Testis (tissue), 3 donors: Measurements from ENCODE around the gene HIF3A. TPM values are rescaled to one million over a fixed set of nuclear protein-coding genes. Genes with fewer than 3 reads are reported as not detected.

Experiments
- DNase-seq: peaks from one replicate; pipeline ENCODE4 v3.0.0-alpha.2; 2019
- H3K27ac ChIP-seq, 2 donors: fragments of 200-600 bp; sonication (generic); one replicate each; pipeline ENCODE4 v1.5.1; 2019
- H3K27me3 ChIP-seq: fragments of 200-600 bp; sonication (generic); one replicate; pipeline ENCODE4 v1.5.1; 2019
- H3K36me3 ChIP-seq: fragments of 200-600 bp; sonication (generic); one replicate; pipeline ENCODE4 v1.5.1; 2017; ENCODE audit warnings: low read depth; ENCODE audit errors: missing control alignments
- H3K4me1 ChIP-seq: fragments of 200-600 bp; sonication (generic); one replicate; pipeline ENCODE4 v1.5.1; 2019
- H3K4me3 ChIP-seq, 2 donors: fragments of 200-600 bp; sonication (generic); one replicate each; pipeline ENCODE4 v1.5.1; 2017 to 2019
- H3K9me3 ChIP-seq: fragments of 200-600 bp; sonication (generic); one replicate; pipeline ENCODE4 v1.5.1; 2017
- POLR2A ChIP-seq: fragments of 450-650 bp; IDR thresholded peaks from one replicate; pipeline ENCODE4 v1.6.1; 2017; ENCODE audit warnings: antibody characterized with exemption, mild to moderate bottlenecking, moderate library complexity
- WGBS, 2 donors: methylation state at CpG; one replicate each; pipeline ENCODE4 v1.1.5; 2018; 5-methylcytosine and 5-hydroxymethylcytosine counted together
- intact Hi-C: fragments of 100-400 bp; cut with DNase I; formaldehyde crosslinking; loops from one replicate; pipeline ENCODE4 v1.15.1; 2023; ENCODE audit warnings: low total_unique reads
- polyA plus RNA-seq: library from polyadenylated mRNA; stranded (reverse); fragments of 350-450 nt; fragmentation: Illumina TruSeq; extraction: RNeasy Lipid Tissue Mini Kit (QIAGEN cat#74804); gene quantifications from one replicate; pipeline ENCODE4 v1.2.3, GENCODE V29; 2014; ENCODE audit warnings: low read depth, low replicate concordance; ENCODE audit not compliant: insufficient read depth
- total RNA-seq, 2 donors: library from RNA; depleted of rRNA; stranded (reverse); fragments of >200 nt; gene quantifications; one replicate each; pipeline ENCODE4 v1.2.3, GENCODE V29; 2016
- TF ChIP-seq, protein P1 (sequence below), 3 experiments: fragments of 450-650 bp in 2 of 3; fragments of 200-600 bp in 1 of 3; sonication (generic) in 1 of 3; IDR thresholded peaks; one replicate each; pipeline ENCODE4 v1.5.1; 2016 to 2019; ENCODE audit warnings: antibody characterized with exemption in 3 of 3, mild to moderate bottlenecking in 2 of 3, moderate library complexity in 1 of 3

Gene HIF3A
- total and polyA plus RNA-seq, 3 donors from 2014 or later: 3.8 to 105 (median 82.6) TPM

DNA sequence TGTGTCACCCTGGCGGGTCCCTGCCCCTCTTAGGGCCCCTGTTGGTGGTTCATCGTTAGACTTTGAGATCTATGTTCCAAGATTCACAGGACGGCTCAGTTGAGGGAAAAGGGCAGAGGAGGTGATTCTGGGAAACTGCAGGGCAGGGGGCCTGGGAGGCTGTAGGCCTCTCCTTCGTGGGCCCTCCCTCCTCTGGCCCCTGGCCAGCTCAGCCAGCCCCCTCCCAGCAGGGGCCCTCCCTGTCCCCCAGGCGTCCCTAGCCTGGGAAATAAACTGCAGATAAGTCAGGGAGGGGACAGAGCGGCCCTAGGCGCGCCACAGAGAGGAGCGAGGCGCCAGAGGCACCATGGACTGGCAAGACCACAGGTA, 6.5 kb downstream of the HIF3A start:
- DNase-seq: no peak
- Histone ChIP-seq H3K27me3 (no peaks in the 10 kb centered on the region), H3K4me3 (peak overlapping the region; percentile 33 to 47), H3K9me3 (no peaks in the 10 kb centered on the region), H3K27ac (peak overlapping the region; percentile 56 to 90), H3K4me1 (peaks cover 32% of the 10 kb centered on the region), H3K36me3 (no peaks in the 10 kb centered on the region)
- intact Hi-C loops: no loop called here
- WGBS, 2 donors: 42 to 46% methylated on average over 6 to 10 of the region's 10 CpGs
- TF ChIP-seq, protein P1, sequence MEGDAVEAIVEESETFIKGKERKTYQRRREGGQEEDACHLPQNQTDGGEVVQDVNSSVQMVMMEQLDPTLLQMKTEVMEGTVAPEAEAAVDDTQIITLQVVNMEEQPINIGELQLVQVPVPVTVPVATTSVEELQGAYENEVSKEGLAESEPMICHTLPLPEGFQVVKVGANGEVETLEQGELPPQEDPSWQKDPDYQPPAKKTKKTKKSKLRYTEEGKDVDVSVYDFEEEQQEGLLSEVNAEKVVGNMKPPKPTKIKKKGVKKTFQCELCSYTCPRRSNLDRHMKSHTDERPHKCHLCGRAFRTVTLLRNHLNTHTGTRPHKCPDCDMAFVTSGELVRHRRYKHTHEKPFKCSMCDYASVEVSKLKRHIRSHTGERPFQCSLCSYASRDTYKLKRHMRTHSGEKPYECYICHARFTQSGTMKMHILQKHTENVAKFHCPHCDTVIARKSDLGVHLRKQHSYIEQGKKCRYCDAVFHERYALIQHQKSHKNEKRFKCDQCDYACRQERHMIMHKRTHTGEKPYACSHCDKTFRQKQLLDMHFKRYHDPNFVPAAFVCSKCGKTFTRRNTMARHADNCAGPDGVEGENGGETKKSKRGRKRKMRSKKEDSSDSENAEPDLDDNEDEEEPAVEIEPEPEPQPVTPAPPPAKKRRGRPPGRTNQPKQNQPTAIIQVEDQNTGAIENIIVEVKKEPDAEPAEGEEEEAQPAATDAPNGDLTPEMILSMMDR (IDR thresholded peaks at IDR 0.05): no peak
- TF ChIP-seq POLR2A: no peak

DNA sequence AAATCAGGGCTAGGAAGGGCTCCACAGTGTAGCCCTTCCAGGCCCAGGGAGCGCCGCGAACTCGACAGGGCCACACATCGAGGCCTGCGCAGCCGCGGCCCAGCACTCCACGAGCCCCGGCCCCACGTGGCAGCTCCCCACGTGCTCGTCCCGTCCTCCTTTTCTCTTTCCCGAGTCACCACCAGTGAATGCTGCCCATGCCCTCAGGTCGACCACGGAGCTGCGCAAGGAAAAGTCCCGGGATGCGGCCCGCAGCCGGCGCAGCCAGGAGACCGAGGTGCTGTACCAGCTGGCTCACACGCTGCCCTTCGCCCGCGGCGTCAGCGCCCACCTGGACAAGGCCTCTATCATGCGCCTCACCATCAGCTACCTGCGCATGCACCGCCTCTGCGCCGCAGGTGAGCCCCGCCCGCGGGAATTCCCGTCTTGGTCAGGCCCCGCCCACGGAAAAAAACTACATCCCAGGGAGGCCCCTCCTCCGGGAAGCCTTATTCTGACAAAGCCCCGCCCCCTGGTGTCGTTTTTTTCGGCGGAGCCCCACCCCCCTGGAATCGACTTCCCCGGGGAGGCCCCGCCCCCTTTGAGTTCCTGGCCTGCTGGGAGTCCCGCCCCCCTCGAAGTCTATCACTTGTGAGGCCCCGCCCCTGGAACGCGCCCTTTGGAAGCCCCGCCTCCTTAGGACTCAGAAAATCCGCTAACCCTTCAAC, 7.0 kb downstream of the HIF3A start:
- DNase-seq: peak; percentile 89
- TF ChIP-seq, protein P1 (IDR thresholded peaks at IDR 0.05): no peak
- TF ChIP-seq POLR2A: no peak
- Histone ChIP-seq H3K4me1 (peaks cover 28% of the 10 kb centered on the region), H3K36me3 (no peaks in the 10 kb centered on the region), H3K4me3 (peak overlapping the region; percentile 33 to 47), H3K9me3 (no peaks in the 10 kb centered on the region), H3K27me3 (no peaks in the 10 kb centered on the region), H3K27ac (peak overlapping the region; percentile 56 to 90)
- WGBS, 2 donors: 34 to 45% methylated on average over 23 to 46 of the region's 56 CpGs
- intact Hi-C loops: no loop called here

DNA sequence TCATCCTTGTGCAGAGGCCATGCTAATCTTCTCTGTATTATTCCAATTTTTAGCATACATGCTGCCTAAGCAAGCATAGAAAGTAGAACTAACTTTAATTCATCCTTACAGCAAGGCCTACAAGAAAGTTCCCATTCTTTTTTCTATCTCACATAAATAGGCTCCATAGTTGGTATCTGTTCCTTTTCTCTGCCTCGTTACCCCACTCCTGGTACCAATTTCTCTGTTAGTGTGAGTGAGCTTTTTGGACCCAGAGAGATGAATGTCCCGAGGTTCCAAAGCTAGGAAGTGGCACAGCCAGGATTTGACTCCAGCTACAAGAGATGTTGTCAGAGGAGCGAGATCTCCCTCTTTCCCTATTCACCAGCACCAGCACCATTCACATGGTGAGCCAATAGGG, 9.7 kb downstream of the HIF3A start:
- WGBS, 2 donors: 94 to 95% methylated on average over 3 of the region's 3 CpGs
- Histone ChIP-seq H3K36me3 (no peaks in the 10 kb centered on the region), H3K27me3 (no peaks in the 10 kb centered on the region), H3K4me1 (peaks cover 12% of the 10 kb centered on the region), H3K27ac (no peak overlapping the region), H3K4me3 (no peak overlapping the region), H3K9me3 (no peaks in the 10 kb centered on the region)
- no peak for TF ChIP-seq POLR2A
- TF ChIP-seq, protein P1 (IDR thresholded peaks at IDR 0.05): no peak
- no peak for DNase-seq
- intact Hi-C loops: no loop called here

GRCh38 chr19:46308510-46308909, 11.7 kb downstream of the HIF3A start:
- Histone ChIP-seq H3K9me3 (no peaks in the 10 kb centered on the region), H3K4me1 (no peaks in the 10 kb centered on the region), H3K27me3 (no peaks in the 10 kb centered on the region), H3K27ac (no peak overlapping the region), H3K4me3 (no peak overlapping the region), H3K36me3 (no peaks in the 10 kb centered on the region)
- no peak for TF ChIP-seq POLR2A
- TF ChIP-seq, protein P1 (IDR thresholded peaks at IDR 0.05): no peak
- intact Hi-C loops: no loop called here
- no peak for DNase-seq
- WGBS, 2 donors: 73 to 98% methylated on average over 6 to 11 of the region's 15 CpGs

GRCh38 chr19:46309056-46309455, 12.2 kb downstream of the HIF3A start:
- TF ChIP-seq POLR2A: no peak
- TF ChIP-seq, protein P1 (IDR thresholded peaks at IDR 0.05): no peak
- no peak overlapping the region for H3K4me3 ChIP-seq
- H3K9me3 ChIP-seq: no peaks in the 10 kb centered on the region
- H3K4me1 ChIP-seq: no peaks in the 10 kb centered on the region
- intact Hi-C loops: no loop called here
- H3K27me3 ChIP-seq: no peaks in the 10 kb centered on the region
- no peak overlapping the region for H3K27ac ChIP-seq
- no peak for DNase-seq
- 87 to 90% methylated on average over 8 to 10 of the region's 10 CpGs for WGBS, 2 donors
- H3K36me3 ChIP-seq: no peaks in the 10 kb centered on the region
